ENCODE measurements around the gene DUSP22.

The DUSP22 gene

DNA sequence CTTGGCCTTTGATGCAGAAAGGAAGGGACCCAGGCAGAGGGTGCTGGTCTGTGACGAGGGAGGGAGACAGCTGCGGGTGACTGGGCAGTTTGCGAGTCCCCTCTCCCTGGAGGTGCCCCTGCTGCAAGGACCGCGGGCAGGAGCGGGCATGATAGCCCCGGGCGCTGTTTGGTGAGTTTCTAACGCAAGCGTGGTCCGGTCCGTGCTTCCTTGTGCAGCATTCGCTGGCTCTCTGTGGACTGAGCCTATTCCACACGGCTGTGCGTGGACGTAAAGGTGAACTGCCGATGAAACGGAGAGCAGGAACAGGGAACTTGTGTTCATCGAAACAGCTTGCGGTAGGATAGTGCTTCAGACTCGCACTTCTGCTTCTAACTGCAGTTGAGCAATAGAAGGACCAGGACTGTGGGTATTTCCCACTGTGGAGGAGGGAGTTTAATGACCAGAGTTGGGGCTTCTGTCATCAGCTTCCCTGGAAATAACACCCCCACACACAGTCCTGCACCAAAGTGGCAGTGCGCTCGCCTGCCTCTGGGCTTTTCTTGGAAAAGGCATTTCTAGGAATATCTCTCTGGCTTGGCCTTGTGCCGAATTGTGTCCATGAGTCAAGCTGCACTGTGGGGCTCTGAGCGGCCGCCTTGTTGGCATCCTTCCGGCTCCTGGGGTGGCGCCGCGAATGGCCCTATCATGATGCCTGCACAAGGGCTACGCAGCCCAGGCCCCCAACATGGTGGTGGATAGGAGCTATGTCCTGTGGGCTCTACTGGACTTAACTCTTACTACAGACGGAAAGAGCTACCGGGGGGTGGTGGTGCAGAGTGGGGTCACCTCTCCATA, 48.9 kb downstream of the DUSP22 start:
- peak; percentile 20 for DNase-seq

DNA sequence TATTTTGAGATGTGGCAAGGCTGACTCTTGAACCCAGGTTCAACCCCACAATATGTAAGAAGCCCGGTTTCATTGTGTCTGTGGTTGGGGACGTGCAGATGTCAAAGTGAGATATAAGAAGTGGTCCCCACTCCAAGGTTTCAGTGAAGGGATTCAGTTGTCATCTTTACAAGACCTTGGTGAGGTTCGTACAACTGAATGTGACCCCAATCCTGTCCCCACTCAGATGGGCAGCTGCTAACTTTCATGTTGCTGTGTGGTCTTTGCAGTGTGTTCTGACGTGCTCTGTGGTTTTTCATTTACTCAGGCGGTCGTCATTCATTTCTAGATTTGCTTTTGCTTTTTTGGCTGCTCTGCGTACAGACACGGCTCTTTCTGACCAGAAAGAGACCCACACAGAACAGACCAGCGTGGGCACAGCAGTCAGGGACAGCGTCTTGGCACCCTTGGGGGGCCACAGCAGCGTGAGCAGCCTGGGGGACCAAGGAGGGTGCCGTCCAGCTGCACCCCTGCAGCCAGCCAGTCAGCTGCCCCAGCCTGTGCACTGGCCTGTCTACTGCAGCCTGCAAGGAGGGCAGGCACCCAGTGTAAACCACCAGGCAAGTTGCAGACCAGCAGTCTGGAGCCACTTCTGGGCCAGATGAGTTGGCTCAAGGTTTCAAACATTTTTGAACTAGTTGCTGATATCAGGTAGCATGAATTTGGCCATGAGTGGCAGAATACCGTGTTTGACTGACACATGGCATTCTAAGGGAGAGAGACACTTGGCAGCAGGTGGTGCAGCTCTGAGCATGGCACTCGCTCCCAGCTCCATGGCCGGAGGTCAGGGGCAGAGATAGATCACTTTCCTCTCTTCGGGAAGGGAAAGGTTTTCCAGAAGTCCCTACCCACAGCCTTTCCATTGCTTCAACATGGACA, 49.9 kb downstream of the DUSP22 start:
- DNase-seq = no peak

DNA sequence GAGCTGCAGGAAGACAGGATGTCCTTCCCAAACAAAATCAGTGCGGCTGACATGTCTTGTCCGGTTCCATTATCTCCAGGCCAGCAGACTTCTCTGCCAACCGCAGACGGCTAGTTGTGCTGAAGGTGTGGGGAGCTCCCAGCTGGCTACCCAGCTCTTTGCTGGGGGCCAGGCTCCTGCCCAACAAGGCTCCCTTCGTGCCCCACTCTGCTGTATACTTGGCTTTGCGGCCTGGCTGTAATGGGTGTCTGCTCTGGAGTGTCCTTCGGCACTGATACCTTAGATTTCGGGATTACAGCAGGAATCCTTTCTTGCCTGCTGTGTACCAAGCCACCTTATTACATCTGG, 50.5 kb downstream of the DUSP22 start:
- DNase-seq = no peak

DNA sequence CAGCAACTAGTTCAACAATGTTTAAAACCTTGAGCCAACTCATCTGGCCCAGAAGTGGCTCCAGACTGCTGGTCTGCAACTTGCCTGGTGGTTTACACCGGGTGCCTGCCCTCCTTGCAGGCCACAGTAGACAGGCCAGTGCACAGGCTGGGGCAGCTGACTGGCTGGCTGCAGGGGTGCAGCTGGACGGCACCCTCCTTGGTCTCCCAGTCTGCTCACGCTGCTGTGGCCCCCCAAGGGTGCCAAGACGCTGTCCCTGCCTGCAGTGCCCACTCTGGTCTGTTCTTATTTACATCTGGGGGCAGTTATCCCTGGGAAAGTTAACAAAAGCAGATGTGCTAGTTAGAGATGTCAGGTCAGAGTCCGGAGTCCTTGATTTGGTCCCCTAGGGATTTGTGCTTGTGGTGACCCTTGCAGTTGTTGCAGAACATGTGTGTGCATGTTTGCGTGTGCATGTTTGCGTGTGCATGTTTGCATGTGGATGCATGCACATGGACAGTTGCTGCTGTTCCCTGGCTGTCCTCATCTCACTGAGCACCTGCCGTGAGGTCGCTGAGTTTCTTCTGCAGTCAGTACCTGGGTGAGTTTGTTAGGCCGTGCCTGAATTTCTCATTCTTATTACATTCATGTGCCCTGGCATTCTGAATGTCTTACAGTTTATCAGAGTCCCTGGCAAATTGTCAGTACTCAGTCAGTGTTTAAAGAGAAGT, 51.1 kb downstream of the DUSP22 start:
- no peak for DNase-seq

DNA sequence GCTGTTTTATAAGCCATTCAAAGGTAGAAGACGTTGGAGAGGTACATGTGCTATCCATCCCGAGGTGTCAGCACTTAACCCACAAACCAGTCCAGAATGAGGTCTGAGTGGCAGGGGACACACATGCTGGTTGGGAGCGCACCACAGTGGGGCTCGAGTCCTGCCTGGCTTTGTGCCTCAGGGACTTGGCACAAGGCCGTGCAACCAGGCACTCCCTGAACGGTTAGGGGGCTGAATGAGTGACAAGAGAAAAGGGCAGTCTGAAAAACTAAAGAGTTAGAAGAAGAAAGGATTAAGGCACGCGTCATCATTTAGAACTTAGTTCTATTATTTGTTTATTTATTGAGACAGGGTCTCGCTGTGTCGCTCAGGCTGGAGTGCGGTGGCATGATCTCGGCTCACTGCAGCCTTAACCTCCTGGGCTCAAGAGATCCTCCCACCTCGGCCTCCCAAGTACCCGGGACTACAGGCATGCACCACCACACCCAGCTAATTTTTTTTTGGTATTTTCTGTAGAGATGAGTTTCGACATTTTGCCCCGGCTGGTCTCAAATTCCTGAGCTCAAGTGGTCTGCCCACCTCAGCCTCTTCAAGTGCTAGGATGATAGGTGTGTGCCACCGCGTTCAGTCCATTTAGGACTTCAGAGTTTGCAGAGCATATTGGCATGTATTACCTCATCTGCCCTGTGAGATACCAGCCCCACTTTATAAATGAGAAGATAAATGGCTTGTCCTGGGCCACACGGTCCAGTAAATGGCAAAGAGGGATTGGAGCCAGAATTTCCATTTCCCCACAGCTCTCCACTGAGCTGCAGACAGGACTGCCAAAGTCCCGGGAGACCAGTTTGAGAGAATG, 51.9 kb downstream of the DUSP22 start:
- no peak for DNase-seq

DNA sequence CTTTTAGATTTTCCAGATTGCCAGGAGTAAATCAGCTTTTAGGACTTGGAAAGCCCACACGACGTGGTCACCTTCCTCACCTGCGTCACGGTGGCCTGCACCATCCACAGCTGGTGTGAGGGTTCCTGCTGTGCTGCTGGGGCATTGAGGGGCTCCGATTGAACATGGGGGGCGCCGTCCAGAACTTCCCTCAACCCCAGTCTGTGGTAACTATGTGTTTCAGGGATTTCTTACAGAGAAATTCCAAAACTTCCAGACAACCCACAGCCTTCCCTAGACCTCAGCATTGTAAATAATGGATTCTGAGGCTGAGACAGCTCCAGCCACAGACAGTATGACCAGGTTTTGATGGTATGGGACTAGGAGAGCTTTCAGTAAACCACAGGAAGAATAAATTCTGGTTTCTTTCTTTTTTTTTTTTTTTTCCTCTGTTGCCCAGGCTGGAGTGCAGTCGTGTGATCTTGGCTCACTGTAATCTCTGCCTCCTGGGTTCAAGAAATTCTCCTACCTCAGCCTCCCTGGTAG, 52.6 kb downstream of the DUSP22 start:
- DNase-seq = no peak

DNA sequence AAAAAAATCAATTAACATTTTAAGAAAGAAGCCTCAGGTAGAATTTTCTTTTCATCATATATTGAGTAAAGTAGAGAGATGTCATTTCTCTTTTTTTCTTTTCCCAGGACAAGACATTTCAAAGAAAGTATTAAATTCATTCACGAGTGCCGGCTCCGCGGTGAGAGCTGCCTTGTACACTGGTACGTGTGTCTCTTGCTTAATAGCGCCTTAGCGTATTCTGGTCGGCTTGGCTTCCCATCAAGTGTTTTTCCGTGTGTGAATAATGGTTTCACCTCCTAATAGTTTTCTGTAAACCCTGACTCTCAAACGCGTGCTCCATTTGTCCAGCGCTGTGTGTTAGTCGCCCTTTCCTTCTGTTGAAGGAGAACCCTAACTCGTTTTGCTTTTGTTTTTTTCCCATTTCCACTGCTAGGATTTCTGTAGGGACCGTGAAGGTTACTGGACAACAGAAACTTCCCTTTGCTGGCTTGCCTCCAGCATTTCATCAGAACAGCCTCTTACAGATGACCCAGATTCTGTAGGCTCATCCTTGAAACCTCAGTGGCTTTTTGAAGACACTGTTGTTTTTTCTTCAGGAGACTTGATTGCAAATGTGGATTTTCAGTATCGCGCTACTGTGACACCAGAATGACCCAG, 53.6 kb downstream of the DUSP22 start:
- no peak for DNase-seq

DNA sequence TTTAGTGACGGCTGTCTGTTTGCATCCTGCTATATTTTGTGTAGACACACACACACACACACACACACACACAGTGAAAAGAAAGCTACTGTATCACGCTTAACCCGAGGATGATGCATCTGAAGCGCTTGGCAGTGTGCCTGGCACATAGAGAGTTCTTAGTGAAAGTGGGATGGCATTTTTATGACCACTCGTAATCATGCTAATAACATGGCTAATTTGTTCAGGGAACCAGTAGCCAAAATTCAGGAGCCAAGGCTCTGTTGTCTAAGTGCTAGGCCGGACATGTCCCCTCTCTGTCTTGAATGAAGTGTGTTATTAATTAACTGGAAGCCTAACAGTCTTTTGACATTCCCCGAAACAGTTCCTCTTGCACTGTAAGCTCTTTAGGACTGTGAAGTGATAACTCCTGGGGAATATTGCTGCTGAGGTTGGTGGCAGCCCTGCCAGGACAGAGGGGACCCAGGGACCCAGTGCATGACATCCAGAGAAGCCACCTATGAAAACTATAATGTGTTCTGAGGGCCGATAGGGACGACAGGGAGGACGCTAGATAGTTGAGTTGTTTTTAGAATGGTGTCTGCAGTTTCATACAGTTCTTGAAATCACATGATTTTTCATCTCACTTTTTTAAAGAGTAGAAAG, 54.2 kb downstream of the DUSP22 start:
- DNase-seq = no peak

DNA sequence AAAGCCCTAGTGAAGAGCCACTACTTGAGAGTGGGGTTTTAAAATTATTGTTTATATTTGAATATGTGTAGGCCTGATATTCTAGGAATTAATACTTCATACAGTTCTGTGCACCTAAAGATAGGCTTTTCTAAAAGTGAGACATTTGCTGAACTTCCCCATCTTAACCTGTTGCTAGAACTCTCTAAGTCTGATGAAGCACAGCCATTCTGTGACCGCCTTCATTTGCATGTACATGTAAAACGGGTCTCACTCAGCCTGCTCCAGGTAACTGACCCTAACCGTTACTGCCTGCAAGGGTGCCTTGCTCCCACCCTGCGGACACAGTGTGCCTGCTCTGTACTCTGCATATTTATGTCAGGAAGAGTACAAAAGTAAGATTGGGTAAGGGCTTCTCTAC, 54.9 kb downstream of the DUSP22 start:
- no peak for DNase-seq

DNA sequence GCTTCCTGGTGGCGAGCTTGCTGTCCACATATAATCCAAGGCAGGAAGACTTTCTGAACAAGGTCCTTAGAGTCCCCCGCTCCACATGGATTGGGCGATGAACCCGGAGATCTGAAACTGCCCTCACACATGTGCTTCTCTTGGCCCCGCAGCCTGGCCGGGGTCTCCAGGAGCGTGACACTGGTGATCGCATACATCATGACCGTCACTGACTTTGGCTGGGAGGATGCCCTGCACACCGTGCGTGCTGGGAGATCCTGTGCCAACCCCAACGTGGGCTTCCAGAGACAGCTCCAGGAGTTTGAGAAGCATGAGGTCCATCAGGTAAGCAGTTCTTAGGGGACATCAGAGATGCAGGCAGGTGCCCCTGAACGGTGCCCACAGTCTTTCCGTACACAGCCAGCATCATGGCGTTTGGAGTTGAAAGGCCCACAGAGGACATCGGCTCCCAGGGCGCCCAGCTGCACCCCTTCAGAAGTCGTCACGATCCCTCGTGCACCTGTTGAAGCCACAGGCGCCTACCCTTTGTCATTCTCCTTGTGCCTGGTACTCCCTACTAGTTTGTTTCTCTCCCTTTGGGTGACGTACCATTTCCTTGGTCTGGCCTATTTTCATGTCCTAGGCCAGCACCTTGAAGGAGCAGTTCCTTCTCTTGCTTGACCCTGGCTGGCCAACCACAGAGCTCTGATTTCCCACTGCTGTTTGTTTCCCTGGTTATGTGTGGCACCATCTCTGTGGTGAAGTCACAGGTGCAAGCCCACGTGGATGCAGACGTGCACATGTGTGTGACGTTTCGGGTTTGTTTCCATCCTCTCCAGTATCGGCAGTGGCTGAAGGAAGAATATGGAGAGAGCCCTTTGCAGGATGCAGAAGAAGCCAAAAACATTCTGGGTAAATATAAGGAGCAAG, 55.9 kb downstream of the DUSP22 start:
- no peak for DNase-seq

DNA sequence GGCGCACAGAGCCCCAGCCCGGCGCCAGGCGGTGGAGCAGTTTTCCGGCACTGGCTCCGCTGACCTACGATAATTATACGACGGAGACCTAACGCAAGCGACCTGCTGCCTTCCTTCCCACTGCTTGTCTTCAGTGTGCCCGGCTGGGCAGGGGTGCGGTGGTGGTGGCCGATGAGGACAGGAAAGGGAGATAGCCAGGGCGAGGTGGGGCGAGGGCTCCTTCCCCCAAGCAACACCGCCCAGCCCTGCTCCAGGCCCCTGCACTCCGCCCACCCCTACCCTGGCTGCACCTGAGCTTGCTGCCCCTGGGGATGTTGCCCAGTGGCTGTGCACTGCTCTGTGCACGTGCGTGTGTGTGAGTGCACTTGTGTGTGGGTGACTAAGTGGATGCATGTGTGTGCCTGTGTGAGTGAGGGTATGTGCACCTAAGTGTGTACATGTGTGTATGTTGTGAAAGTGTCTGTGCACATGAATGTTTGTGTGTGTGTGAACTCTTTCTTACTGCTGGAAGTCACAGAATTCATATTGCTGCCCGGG, 56.6 kb downstream of the DUSP22 start:
- no peak for DNase-seq

DNA sequence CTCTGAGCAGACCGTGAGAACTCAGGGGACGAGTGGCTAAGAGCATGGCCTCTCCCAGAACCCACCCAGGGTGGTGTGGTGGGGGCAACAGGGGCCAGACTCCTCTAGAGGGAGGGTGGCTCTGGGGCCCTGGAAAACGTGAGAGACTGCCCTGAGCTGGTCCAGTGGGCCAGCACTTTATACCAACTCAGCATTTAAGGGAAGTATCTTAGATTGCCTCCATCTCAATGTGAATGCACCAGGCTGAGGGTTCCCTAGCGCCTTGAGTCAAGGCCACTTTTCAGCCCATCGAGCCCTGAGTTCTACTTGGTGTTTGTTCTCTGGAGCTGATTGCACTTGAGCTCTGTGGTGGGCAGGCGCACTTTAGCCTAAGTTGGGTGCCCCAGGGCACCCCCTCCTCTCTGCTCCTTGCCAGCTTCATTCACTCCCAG, 57.2 kb downstream of the DUSP22 start:
- DNase-seq = no peak

DNA sequence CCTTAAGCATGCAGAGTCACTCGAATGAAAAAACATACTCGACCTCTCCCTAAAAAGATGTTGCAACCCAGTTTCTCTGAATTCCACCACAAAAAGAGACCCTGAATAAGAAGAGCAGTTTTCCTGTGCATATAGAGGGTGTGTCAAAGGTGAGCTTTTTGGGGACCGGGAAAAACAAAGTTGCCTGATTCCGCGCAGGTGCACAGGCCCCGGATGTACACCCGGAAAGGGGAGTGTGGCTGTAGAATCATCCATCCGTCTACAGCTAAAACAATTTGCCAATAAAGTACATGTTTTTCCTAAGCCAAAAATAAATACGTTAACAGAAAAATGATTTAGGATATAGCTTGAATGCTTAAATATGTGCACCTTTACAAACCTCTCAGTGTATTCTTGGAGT, 58.1 kb downstream of the DUSP22 start:
- DNase-seq = no peak

DNA sequence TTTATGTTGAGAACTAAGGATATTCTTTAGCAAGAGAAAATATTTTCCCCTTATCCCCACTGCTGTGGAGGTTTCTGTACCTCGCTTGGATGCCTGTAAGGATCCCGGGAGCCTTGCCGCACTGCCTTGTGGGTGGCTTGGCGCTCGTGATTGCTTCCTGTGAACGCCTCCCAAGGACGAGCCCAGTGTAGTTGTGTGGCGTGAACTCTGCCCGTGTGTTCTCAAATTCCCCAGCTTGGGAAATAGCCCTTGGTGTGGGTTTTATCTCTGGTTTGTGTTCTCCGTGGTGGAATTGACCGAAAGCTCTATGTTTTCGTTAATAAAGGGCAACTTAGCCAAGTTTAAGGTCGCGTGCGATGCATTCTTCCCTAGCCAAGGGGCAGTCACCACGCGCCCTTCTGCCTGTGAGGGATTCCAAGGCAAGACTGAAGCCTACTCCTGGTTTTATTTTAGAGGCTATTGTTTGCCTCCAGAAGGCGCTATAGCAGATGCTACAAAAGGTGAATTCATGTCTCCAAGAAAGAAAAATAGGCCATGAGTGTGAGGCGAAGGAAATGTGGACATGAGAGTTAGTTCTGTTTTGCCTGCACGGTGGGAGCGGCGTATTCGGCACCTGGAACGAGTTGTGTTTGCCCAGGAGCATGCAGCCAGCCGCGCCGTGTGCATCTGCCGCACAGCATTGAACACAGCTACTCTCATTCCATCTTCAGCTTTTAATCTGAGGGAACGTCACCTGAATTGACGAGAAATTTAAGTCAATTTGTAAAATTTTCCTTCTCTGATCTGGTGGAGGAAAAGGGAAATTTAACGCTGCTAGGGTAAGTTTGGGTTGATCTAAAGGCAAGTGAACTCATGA, 59.0 kb downstream of the DUSP22 start:
- DNase-seq = no peak

DNA sequence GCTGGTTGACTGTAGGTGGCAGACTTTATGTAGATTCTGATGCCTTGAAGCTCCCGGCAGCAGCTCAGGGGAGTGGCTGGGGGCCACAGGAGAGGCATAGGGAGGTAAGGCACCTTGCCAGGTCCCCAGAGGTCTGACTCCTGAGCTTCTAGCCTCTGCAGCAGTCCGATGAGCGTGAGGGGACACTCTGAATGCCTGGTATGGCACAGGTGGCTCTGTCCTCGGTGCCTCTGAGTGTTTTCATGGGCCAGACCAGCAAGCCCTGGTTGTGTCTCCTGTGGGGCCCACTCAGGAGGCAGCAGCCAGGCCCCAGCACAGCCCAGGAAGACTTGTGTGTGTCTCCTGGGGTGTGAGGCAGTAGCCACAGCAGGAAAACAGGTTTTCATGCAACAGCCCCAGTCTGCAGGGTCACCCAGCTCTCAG, 59.6 kb downstream of the DUSP22 start:
- DNase-seq = no peak

DNA sequence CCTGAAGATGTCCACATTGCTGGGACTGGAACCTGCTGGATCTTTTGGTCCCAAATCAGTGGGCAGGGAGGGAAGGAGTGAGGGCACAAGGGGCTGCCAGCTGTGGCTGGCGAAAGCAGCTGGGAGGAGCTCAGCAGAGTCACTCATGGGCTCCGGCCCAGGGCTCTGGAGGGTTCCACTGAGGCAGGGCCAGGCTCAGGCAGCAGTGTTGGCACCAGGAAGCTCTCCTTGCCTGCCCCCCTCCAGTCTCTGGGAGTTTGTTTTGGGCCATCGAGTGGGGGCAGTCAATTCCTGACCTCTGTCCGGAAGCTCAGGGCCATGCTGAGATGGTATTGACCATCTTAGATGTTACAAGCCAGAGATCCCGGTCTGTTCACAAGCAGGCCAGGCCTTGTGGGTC, 60.2 kb downstream of the DUSP22 start:
- DNase-seq = no peak

DNA sequence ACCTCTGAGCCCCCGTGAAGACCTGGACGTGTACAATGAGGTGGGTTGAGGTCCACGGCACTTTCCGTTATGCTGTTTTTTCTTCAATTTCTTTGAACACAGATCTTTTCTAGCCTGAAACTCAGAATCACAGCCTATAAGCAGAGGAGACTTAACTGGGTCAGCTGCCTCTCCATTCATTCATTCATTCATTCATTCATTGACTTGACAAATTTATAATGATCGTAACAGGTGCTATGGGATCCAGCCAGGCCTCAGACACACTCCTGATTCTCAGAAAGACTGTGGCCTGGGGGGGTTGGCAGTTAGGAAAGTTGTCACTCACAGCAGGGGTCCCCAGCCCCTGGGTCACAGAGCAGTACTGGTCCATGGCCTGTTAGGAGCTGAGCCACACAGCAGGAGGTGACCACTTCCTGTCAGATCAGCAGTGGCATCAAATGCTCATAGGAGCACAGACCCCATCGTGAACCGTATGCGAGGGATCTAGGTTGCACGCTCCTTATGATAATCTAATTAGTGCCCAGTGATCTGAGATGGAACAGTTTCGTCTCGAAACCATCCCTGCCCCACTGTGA, 60.7 kb downstream of the DUSP22 start:
- no peak for DNase-seq

All from CD4-positive, alpha-beta T cell treated with Interleukin-12 subunit alpha and Interleukin-12 subunit beta, for 1 hour (primary cell).